IPS-NIHi7 (cell line): Measurements from ENCODE around the gene MED23.

Experiments used
- DNase-seq: peaks from one replicate; pipeline ENCODE4 v3.0.0; 2012; ENCODE audit warnings: mixed read lengths; ENCODE audit errors: extremely low spot score

The MED23 gene, protein sequence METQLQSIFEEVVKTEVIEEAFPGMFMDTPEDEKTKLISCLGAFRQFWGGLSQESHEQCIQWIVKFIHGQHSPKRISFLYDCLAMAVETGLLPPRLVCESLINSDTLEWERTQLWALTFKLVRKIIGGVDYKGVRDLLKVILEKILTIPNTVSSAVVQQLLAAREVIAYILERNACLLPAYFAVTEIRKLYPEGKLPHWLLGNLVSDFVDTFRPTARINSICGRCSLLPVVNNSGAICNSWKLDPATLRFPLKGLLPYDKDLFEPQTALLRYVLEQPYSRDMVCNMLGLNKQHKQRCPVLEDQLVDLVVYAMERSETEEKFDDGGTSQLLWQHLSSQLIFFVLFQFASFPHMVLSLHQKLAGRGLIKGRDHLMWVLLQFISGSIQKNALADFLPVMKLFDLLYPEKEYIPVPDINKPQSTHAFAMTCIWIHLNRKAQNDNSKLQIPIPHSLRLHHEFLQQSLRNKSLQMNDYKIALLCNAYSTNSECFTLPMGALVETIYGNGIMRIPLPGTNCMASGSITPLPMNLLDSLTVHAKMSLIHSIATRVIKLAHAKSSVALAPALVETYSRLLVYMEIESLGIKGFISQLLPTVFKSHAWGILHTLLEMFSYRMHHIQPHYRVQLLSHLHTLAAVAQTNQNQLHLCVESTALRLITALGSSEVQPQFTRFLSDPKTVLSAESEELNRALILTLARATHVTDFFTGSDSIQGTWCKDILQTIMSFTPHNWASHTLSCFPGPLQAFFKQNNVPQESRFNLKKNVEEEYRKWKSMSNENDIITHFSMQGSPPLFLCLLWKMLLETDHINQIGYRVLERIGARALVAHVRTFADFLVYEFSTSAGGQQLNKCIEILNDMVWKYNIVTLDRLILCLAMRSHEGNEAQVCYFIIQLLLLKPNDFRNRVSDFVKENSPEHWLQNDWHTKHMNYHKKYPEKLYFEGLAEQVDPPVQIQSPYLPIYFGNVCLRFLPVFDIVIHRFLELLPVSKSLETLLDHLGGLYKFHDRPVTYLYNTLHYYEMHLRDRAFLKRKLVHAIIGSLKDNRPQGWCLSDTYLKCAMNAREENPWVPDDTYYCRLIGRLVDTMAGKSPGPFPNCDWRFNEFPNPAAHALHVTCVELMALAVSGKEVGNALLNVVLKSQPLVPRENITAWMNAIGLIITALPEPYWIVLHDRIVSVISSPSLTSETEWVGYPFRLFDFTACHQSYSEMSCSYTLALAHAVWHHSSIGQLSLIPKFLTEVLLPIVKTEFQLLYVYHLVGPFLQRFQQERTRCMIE (N-terminal part only)

DNA sequence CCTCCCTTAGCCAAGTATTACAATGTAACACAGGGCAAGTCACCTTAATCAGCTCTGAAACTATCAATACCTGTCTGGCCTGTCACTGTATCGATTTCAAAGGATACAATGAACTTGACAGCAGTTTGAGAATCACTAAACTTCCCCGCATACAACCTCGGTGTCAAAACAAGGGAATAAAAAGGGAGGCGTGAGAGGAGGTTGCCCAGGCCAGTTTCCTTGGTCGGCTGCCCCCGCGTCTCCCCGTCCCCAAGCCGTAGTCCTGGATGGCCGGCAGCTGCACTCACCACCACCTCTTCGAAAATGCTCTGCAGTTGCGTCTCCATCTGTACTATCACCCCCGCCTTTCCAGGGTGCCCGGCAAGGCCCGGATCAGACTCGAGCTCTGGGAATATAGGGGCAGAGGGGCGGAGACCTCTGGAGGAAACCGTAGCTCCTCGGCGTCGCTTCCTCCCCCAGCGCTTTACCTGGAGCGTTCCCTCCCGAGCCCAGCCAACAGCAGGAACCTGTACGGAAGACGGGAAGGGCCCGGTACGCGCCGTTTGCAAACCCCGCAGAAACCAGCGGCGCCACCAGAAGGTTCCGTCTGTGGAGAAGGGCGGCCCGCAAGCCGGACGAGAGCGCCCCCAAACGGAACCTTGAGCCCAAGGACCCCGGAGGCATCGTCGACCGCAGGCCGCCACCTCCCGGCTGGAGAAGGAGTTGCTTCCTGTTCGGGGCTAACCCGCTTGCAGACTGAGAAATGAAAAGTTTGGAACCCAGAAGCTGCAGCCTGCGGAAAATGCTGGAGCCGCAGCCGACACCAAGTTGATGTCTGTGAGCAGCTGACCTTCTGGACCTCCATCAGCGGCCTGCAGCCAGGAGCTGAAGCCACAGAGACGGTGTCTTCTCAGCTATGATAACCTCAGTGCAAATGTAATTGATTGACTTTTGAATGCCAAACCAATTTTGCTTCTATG, at the start of gene MED23:
MED23 (minus strand) TSS at position 519 of the 959 bp plus-strand sequence; CDS start at position 326, 193 bp downstream.
- DNase-seq = peak; percentile 94

DNA sequence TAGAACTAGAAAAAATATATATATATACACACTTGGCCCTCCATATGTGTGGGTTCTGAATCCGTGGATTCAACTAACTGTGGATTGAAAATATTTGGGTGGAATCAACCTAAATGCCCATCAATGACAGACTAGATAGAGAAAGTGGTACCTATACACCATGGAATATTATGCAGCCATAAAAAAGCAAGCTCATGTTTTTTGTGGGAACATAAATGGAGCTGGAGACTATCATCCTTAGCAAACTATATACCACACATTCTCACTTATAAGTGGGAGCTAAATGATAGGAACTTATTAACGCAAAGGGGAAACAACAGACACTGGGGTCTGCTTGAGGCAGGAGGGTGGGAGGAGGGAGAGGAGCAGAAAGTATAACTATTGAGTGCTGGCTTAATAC, 45.1 kb upstream of the MED23 start:
- no peak for DNase-seq

DNA sequence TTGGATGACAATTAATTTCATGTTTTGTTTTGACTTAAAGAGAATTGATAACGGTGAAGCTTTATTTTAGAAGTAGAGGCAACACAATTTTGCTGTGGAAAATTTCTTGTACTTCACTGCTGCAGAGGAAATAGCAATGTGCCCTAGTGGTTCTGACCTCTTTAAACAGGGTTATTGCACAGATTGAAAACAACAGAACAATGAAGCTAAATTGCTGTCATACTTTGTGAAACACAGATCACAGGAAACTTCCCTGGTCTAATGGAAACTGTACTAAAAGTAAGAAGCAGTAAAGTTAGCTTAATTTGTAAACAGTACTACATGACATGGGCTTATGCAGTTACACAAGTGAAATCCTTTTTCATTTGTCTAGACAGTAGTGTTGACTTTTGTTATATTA, 41.8 kb upstream of the MED23 start:
- no peak for DNase-seq

DNA sequence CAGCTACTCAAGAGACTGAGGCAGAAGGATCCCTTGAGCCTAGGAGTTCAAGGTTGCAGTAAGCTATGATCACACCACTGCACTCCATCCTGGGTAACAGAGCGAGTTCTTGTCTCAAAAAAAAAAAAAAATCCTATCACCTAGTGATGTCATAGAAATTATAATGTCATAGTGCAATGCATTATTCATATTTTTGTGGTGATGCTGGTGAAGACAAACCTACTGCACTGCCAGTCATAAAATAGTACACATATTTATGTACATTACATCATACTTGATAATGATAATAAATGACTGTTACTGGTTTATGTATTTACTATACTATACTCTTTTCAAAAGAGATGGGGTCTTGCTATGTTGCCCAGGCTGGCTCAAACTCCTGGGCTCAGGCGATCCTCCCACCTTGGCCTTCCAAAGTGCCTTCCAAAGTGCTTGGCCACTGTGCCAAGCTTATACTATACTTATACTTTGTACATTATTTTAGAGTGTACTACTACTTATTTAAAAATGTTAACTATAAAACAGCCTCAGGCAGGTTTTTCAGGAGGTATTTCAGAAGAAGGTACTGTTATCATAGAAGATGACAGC, 35.6 kb upstream of the MED23 start:
- DNase-seq = no peak

DNA sequence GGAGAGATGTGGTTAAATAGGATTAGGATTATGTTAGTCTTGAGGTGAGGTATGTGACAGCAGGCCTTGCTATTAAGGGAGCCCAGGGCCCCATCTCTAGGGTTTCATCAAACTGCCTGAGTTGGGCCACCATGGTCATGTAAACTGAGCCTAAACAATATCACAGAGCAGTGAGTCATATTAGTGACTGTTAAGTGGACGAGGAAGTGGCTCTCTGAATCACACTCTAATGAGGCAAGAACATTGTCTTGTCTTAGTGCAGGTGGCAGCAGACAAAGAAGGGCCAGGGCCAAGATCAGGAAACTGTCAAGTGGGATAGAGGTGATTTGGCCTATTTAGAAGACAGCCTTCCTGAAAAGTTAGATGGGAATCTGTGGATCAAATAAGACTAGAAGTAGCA, 32.2 kb upstream of the MED23 start:
- no peak for DNase-seq

DNA sequence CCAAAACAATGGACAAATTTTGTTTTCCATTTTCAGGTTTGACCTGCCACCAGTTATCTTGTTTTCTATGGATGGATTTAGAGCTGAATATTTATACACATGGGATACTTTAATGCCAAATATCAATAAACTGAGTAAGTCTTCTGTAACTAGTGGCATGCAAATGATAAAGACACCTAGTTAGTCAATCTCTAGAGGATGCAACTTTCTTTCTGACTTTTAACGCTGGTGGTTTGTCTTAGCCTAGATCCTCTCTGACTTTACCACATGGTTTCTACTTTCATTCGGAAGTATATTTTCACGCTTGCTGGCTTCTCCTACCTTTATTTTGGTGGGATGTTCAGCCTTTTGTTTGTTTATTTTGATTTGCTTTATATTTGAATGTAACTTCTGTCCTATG, 30.2 kb upstream of the MED23 start:
- no peak for DNase-seq

DNA sequence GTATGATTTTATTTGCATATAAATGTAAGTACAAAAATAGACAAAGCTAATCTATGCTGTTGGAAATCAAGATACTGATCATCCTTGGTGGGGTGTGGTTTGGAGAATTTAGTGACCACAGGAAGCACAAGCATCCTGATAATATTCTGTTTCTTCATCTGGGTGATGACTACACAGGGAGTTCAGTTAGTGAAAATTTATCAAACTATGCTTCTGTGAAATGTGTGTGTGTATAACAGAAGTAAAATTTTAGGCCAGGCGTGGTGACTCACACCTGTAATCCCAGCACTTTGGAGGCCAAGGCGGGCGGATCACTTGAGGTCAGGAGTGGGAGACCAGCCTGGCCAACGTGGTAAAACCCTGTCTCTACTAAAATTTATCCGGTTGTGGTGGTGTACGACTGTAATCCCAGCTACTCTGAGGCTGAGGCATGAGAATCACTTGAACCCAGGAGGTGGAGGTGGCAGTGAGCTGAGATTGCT, 29.6 kb upstream of the MED23 start:
- DNase-seq = no peak

DNA sequence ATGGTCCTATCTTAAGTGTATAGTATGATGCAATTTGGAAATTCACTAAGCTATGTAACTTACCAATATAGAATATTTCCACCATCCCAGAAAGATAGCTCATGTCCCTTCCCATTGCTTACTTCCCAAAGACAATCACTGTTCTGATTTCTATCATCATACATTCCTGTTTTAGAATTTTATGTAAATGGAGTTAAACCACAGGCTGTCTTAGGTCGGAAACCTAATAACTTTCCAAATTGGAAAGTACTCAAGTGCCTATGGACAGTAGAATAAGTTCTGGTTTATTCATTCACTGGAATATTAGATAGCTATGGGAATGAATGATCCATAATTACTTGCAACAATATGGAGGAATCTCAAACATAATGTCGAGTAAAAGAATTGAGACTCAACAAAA, 29.2 kb upstream of the MED23 start:
- DNase-seq = no peak

DNA sequence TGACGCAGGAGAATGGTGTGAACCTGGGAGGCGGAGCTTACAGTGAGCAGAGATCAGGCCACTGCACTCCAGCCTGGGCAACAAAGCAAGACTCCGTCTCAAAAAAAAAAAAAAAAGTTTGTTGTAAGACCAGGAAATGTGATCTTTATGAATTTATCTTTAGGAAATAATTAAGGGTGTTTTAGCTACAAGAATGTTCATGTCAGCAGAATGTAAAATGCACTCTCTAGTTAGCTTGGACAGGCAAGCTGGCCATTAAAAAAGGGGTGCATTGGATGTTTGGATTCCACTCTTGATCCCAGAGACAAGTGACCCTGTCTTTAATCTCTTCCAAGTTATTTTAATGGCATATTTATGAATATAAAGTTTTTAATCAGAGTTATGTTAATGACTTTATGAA, 28.6 kb upstream of the MED23 start:
- no peak for DNase-seq

DNA sequence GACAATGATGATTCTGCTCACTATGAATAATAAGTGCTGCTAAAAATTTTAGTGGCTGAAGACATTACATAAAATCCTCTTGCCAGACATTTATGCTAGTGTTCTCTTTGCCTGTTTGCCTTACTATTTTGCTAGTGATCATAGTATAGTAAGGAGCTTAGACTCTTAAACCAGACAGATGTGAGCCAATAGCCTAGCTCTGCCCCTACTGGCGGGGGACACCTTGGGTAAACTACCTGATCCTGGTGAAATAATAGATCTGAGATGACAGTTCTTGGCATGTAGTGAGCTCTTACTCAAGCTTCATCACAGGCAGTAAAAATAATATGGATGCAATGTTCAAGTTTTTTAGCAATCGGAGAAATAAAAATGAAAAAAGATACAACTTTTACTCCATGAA, 27.9 kb upstream of the MED23 start:
- no peak for DNase-seq

DNA sequence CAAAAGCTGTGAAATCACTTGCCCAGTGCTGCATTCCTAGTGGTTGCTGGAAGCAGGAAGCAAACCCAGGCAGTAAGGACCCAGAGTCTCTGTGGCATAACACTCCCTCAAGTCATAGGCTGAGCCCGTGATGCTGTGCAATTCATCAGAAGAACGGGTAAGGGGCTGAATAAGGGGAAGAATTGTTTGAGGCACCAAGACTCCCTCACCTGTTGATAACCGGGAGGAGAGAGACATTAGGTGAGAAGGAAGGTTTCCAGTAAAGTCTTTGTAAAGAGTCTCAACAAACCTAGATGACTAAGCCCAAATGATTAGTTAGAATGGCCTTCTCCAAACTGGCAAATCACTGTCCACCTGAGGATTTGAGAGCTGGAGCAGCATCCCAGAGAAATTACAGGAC, 27.3 kb upstream of the MED23 start:
- DNase-seq = no peak

DNA sequence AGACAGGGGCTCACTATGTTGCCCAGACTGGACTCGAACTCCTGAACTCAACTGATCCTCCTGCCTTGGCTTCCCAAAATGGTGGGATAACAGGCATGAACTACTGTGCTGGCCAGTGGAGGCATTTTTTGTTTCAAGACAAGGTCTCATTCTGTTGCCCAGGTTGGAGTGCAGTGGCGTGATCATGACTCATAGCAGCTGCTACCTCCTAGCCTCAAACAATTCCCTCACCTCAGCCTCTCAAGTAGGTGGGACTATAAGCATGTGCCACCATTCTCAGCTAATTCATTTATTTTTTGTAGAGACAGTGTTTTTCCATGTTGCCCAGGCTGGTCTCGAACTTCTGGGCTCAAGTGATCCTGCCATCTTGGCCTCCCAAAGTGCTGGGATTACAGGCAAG, 26.3 kb upstream of the MED23 start:
- no peak for DNase-seq

DNA sequence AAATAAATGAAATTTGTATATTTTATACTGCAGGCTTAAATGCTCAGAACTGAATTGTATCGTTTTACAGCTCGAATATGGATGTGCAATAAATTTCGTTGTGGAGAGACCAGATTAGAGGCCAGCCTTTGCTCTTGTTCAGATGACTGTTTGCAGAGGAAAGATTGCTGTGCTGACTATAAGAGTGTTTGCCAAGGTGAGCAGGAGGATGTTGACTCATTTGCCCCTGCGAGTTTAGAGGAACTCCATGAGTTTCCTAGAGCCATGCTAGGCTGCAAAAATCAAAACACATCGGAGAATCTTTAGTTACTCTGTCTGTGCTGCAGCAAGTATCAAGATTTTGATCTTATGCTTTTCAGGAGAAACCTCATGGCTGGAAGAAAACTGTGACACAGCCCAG, 24.4 kb upstream of the MED23 start:
- DNase-seq = no peak

DNA sequence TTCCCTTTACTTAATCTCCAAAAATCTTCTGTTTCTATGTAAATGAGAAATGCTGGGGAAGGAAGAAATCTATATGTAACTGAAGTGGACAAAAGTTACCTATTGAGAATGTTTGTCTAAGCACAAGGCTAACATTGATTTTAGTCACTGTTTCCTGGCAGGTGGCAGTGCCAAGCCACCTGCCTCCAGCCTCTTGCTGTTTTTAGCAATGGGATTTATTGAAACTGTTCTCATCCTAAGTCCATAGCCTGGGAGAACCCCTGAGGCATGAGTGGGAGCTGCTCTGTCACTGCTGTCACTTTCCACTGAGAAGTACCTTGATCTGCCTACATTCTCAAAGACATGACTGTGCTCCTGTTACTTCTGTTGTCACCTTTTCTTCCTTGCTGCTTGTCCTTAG, 23.7 kb upstream of the MED23 start:
- no peak for DNase-seq

DNA sequence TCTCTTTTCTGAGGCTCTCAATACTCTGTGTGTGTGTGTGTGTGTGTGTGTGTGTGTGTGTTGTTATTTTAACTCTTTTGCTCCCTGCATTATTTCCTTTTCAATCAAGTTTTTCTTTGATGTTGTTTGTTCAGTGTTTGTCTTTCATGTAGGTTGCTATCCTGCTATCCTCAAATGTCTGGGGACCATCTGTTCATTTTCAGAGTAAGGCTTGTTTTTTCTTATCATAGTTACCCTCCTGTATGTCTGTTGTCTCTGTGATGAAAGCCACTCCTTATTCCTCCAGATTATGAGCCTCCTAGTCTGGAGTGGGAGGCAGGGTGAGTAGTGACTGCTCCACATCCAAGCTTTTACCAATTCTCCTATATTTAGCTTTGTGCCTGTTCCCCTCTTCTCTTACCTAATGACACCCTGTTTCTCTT, 18.2 kb upstream of the MED23 start:
- no peak for DNase-seq

DNA sequence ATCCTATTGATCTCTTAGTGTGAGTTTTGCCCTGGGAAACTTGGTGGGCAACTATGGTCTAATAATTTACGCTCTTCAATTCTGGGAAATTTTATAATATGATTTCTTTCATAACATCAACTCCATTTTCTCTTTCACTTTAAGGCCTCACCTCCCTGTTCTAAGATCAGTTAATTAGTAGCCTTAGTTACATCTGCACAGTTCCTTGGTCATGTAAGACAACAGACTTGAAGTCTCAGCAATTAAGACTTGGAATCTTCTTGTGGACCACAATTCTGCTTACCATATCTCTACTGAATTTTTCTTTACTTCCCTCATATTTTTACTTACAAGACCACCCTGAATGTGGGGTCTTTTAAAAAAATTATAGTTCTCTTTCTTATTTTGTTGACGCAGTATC, 17.8 kb upstream of the MED23 start:
- DNase-seq = no peak

DNA sequence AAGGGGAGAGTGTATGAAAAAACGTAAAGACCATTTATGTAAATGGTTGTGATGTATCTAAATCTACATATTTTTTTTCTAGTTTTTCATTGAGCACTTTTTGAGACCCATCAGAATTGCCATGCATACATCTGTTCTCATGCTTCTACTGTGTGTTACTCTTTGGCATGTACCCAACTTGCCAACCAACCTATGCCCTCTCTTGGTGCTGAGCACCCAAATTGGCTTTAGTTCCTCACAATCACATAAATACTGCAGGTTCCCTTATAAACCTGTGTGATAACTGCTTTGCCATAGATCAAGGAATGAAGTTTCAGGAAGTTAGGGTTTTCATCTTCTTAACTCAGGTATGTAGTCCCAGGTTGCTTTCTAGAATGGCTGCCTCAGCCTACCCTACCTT, 16.9 kb upstream of the MED23 start:
- DNase-seq = no peak

DNA sequence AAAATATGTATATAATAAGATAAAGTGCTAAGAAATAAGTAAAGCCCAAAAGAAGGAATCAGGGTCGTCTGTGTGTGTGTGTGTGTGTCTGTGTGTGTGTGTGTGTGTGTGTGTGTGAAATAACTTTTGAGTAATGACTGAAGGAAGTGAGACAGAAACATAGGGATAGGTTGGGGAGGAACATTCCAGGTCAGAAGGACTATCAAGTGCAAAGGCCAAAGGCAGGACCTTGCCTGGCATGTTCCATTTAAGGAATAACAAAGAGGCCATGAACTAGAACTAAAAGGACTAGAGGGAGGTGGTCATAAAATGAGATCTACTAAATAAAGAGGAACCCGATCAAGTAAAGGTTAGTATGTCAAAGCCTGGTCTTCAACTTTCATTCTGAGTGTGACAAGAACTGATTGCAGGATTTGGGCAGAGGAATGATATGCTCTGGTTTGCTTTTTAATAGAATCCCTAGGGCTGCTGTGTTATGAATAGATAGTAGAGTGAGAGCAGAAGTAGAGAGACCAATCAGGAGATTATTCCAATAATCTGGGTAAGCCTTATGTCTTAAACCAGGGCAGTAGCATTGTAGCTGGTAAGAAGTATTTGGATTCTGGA, 15.9 kb upstream of the MED23 start:
- DNase-seq = no peak

DNA sequence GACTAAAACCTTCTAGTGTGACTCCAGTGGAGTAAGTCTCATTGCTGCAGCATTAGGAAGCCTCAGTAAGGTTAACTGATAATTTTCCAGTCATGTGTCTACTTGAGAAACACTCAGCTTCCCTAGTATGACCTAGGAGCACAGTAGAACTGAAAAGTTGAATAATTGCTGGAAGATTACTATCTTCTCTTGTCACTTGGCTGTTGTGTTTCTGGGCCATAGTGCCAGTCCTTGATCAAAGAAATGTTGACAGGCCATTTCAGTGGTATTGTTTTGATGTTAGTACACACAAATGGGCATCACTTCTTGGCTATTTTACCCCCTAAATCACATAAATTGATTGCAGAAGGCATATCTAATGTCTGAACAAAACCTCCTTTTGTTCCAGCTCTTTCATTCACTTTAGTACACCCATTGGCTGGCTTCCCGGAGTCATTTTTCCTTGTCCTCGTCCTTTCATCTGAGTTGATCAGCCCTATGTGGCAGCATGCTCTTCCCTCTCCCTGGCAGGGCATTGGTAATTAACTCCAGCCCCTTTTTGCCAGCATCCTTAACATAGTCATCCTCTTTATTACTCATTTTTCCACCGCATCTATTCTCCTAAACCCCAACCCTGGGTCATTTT, 15.1 kb upstream of the MED23 start:
- no peak for DNase-seq

DNA sequence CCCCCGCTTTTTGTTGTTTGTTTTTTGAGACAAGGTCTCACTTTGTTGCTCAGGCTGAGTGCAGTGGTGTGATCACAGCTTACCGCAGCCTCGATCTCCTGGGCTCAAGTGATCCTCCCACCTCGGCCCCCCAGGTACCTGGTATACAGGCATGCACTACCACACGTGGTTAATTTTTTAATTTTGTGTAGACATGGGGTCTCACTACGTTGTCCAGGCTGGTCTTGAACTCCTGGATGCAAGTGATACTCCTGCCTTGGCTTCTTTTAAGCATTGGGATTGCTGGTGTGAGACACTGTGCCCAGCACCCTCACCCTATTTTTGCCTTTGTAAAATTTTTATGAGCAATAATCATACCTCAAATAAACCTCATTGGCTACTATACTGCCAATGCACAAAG, 14.5 kb upstream of the MED23 start:
- no peak for DNase-seq
